HG03097 (cell line): Measurements from ENCODE around the gene PEX7.
"Not testable (repeated sequence)": the region's sequence is repeated elsewhere in the genome, so short reads cannot be mapped to it uniquely, and the experiment has no call there.

Experiments
- ATAC-seq: cut with Tn5 transposase; IDR thresholded peaks from one replicate; pipeline ENCODE4 v1.9.1; 2021; ENCODE audit not compliant: unreplicated experiment, low FRiP score

Gene PEX7, protein sequence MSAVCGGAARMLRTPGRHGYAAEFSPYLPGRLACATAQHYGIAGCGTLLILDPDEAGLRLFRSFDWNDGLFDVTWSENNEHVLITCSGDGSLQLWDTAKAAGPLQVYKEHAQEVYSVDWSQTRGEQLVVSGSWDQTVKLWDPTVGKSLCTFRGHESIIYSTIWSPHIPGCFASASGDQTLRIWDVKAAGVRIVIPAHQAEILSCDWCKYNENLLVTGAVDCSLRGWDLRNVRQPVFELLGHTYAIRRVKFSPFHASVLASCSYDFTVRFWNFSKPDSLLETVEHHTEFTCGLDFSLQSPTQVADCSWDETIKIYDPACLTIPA

DNA sequence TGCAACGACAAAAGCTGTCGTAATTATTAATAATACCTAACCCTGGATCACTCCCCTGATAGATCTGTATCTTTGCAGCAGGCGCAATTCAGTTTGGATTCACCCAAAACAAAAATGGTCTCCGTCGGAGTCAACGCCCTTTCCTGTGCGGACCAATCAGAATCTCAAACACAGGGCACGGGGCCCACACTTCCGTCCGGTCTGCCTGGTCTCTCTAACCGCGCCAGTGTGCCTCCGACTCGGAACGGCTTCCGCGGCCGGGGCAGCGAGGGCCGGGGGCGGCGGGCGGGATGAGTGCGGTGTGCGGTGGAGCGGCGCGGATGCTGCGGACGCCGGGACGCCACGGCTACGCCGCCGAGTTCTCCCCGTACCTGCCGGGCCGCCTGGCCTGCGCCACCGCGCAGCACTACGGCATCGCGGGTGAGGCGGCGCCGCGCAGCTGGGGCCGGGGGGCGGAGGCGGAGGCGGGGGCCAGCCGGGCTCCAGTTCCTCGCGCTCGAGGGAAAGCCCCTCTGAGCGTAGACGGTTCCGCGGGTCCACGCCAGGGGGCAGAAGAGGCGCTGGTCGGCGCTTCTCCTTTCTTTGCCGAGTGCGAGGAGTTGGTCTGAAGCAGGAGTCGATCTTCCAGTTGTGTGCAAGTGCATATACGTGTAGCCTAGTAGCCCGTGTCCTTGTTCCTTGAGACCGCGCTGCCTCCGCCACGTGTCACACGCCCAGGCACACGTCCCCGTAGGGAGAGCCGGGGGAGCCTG, at the start of gene PEX7:
Gene PEX7 (plus strand): TSS at position 217 of the 752 bp plus-strand sequence. CDS start 74 bp downstream, at position 291.
- peak; percentile 94 for ATAC-seq

DNA sequence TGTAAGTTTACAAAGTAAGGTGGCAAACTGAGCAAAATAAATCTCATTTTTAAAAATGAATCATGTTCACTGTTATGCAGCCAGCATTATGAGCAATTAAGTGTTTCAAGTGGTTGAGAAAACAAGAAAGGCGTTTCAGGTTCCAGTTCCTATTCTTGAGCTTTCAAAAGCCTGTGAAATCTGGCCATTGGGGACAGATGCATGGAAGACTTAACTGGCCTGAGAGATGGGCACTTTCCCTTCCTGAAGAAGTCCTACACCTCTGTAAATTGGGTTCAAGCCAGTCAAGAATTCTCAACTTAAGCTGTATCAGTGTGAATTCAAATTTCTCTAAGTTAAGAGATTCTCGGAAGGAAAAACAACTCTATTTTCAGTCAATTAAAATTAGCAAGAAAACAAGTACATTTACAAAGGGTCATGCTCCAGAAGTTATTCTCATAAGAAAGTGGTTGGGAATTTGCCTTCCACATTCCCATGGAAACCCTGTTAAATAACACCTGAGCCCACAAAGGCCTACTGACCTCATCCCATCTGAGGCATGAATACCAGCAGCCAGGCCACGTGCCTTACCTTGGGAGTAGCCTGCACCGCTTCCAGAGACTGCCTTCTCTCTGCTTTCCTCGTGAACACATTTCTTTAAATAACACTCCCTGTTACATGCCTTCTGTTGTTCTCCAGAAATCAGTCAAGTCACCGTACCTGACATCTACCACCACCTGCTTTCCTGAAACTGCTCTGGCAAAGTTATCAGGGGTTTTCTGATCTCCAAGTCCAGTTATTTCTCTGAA, 49.5 kb upstream of the PEX7 start:
- ATAC-seq = peak; percentile 70

DNA sequence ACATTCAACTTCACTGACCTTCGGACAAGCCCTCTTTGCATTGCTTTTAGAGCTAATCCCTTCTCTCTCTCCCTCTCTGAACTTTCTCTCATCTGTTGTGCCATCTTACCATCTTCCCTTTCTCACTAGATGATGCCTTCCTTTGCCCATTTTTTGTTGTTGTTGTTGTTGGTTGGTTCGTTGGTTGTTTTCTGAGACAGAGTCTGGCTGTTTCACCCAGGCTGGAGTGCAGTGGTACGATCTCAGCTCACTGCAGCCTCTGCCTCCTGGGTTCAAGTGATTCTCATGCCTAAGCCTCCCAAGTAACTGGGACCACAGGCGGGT, 49.0 kb upstream of the PEX7 start:
- no peak for ATAC-seq

DNA sequence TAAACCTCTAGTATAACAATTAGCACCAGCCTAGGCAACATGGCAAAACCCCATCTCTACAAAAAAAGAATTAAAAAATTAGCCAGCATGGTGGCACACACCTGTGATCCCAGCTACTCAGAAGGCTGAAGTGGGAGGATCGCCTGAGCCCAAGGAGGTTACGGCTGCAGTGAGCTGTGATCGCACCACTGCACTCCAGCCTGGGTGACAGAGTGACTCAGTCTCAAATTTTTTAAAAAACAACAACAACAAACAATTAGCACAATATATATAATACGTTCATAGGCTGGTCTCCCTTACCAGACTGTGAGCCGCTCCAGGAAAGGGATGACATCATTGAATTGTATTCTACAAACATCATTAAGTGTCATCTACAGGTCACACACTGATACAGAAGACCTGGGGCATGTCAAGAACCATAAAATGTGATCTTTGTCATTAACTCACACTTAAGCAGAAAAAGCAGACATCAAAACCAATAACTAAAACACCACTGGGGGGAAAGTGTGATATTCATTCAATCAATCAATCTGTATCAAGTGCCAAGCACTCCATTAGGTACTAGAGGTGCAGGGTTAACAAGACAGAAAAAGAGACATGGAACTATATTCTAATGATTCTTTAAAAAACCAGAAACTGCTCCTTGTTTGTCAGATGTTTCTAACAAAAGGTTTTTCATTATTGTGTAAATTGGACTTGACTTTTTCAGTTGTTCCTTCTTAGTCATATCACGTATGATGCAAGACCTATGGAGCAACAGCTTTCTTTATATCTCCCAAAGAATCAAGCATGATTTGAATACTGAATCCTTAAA, 48.0 kb upstream of the PEX7 start:
- ATAC-seq = no peak

DNA sequence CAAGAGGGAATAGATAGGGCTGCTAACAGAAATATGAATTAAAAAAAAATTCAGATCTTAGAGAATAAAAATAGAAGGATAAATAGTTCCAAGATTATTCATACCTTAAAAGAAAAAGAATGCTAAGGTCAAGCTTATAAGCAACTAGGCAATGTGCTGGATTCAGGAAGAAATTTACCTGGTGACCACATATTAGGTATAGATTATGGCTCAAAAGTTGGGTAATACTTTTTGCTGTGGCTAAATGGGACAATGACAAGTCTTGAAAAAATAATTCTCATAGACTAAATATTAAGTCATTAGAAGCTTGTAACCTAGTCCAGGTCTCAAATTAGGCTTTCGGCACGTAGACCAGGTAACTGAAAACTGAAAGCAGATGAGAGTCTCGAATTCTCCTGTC, 47.3 kb upstream of the PEX7 start:
- no peak for ATAC-seq

DNA sequence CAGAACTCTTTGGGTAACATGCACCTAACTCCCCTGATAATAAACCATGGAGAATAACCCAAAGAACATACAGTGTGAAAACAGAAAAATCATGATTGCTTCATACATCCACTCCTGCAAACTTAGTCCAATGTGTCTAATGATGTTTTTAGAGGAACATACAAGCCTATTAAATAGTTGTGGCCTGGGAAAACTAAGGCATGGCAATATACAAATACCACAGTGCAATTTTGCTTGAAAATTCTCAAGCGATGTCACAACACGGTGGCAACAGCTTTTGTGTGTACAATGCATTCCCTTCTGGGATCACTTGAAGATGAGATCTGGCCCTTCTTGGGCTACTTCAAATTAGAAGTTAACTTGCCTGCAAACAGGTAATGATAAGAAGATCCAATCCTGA, 46.8 kb upstream of the PEX7 start:
- ATAC-seq = no peak

DNA sequence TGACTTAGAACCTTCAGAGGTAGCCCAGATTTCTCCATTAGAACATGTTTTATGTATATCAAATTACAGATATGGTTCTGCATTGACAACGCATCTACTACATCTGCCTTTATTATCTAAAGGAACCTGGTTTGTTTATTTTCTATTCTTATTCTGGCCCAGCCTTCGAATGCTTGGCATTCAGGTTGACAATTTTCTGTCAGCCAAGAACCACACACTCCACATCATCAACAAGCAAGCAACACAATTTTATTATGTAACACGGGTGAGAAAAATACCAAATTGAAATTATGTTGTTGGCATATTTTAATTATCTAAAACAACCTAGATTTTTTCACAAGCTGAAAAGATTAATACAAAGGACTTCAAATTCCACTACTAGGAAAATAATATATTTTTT, 44.7 kb upstream of the PEX7 start:
- no peak for ATAC-seq

DNA sequence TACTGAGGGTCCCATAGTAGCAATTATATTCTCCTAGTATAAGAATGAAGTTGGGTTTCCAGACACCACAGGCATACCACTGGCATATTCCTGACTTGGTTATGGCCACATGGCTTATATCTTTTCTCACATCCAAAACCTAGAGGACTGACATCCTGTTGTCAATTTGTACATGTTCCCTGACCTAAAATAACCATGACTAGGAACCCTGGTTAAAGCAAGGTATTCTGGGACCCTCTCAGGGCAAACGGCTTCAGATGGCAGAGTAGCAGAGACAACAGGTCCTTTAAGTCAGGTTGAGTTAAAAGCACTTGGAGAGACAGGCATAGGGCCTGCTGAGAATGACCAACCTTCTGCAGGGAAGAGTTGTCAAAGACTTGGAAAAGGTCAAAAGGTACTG, 42.7 kb upstream of the PEX7 start:
- no peak for ATAC-seq

DNA sequence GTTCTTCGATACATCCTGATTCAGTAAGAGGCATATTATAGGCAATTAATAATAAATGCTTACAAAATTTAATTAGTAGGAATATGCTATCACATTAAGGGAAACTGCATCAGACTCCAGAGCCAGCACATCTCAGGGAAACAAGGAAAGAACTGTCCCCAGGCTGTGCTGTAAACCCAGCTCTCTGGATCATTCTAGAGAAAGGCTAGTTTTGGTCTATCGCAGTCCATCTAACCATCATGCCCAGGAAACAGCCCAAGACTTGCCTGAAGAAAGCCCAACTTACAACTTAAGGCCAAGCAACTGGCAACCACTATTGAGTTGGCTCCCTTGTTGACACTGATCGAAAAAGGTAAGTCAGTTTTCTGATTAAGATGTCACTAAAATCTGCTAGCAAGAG, 41.4 kb upstream of the PEX7 start:
- no peak for ATAC-seq

DNA sequence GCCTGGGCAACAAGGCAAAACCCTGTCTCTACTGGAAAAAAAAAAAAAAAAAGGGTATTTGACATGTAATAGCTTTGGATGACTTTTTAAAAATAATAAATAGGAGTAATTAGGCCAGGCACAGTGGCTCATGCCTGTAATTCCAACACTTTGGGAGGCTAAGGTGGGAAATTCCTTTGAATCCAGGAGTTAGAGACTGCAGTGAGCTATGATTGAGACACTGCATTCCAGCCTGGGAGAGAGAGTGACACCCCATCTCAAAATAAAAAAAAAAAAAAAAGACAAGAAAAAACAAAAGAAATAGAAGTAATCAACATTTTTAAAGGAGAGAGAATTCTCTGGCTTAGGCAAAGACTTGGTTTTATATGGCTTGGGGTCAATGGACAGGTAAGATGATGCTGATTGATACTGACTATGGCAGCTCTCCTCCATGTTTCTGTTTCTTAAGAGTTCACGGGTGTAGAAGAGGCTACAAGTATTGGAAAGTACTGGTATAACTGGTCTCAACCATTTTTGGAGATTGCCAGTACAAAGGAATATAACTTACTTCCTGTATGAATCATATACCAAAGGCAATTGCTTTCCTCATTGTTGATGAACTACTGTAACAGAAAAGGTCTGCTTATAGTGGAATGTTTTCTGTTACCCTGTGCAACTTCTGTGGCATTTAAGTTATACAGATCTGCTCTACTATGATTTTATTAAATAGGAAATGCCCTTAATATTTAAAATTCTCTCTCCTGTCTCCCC, 40.2 kb upstream of the PEX7 start:
- ATAC-seq = no peak

DNA sequence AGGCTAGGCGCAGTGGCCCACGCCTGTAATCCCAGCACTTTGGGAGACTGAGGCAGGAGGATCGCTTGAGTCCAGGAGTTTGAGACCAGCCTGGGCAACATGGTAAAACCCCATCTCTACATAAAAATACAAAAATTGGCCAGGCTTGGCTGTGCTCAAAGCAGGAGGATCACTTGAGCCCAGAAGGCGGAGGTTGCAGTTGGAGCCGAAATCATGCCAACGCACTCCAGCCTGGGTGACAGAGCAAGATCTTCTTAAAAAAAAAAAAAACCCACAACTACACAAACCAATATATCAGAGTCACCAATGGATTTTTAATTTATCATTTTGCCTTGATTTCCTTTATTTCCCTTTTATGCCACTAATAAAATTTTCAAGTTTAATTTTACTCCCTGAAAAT, 39.4 kb upstream of the PEX7 start:
- ATAC-seq = no peak

DNA sequence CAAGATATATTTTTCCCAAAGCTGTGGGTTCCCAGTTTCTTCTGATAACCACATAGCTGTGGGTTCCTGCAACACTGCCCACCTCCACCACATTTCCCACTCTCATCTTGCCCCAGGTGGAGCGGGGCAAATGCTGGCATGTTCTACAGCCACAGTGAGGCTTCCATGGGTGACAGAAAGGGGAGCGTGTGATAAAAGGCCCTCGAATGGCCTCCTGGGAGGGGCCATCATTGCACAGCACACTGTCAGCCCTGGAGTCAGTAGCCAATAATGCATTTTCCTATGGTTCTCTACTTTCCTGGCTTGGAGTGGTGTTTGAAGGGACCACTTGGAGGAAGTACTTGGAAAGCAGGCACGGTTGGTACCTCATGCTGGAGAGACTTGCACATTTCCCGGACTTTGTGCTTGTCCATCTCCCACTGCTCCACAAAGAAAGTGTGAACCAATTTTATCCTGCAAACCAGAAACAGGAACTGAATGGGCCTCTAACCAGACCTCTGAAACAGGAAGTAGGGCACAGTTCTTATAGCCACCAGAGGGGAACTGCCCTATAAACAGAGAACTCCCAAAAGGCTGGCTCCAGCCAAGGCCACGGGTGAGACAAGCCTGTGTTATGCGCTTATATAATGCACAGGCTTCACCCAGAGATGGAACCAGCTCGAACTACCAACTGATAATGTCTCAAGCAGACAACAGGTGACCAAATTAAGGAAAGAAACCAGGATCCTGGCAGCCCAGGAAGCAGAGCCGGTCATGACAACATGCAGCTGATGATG, 38.7 kb upstream of the PEX7 start:
- peak; percentile 58 for ATAC-seq

DNA sequence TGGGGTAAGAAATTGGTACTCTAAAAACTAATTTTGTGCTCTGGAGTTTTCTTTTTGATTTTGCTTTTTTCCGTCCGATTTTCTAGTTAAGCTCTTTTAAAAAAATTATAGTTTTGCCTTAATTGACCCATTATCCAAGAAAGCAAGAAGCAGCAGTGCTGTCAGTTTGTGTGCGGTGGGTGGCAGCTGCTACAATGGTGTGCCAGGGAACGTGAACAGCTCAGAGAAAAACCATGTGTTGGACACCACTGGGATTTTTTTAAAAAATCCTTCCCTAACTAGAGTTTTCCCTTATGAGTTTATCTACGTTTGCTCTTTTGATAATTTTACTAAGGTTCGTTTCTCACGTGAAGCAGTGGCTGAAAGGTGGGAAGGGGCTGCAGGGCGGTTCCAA, 38.1 kb upstream of the PEX7 start:
- no peak for ATAC-seq

DNA sequence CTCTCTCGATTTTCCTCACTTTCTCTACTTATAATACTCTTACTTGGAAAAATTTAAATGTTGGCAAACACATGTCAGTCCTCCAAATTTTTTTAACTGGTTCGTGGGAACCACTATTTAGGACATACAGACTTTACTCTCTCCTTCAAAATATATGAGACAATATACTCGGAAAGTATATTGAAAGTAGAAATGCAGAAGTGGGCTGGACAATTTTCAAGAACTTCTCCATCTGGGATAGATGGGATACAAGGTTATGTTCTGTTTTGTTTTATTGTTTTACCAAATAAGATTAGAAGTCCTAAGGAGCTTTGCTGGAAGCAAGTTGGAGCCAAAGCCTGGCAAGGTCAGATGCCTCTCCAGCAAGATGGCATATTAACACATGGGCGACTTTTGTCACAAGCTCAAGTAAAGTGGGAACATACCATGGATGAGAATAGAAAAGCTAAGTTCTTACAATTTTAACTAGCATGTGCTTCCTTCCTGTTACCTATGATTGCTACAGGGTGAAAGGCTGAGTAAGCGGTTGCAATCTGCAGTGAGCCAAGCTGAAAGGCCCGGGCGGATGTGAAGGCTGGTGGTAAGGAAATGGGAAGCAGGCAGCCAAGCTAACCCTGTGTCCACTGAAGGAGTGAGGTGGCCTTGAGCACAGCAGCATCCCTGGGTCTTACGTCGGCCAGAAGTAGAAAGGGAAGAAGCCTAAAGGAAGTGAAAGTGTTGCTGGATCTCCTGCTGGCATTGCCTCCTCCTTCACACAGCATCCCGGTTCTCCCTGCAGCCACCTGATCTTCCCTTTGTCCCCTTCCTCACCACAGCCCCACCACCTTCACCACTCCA, 37.3 kb upstream of the PEX7 start:
- peak; percentile 33 for ATAC-seq

DNA sequence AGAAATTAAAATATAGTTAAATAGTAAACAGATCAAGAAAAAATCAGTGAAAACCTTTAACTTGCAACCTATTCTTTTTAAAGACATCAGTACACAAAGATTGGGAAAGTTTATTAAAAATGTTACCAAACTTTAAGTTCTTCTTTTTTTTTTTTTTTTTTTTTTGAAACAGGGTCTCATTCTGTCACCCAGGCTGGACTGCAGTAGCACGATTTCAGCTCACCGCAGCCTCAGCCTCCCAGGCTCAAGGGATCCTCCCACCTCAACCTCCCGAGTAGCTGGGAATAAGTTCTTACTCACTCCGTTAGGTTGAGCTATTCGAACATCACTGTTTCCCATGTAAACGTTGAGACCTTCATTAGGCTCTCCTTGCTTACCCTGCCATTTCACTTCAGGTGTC, 35.7 kb upstream of the PEX7 start:
- no peak for ATAC-seq

DNA sequence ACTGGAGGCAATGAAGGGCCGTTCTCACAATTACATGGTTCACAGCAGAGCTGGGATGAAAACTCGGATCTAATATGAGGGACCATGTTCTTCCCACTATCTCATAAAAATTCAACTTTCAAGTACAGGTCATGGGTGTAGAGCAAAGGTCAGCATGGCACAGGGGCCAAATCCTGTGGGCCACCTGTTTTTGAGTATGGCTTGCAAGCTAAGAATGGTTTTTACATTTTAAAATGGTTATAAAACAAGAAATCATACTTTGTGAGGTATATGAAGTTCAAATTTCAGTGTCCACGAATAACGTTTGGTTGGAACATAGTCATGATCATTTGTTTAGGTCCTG, 34.7 kb upstream of the PEX7 start:
- ATAC-seq = no peak

DNA sequence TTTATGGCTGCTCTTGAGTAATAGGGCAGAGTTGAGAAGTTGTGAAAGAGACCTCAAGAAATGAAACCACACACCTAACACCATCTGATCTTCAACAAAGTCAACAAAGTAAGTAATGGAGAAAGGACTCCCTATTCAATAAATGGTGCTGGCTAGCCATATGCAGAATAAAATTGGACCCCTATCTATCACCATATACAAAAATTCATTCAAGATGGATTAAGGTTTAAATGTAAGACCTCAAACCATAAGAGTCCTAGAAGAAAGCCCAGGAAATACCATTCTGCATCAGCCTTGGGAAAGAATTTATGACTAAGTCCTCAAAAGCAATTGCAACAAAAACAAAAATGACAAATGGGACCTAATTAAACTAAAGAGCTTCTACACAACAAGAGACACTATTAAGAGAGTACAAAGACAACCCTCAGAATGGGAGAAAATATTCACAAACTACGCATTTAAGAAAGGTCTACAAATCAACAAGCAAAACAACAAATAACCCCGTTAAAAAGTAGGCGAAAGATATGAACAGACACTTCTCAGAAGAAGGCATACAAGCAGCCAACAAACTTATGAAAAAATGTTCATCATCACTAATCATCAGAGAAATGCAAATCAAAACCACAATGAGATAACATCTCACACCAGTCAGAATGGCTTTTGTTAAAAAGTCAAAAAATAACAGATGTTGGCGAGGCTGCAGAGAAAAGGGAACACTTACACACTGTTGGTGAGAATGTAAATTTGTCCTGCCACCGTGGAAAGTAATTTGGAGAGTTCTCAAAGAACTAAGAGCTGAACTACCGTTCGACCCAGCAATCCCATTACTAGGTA, 34.1 kb upstream of the PEX7 start:
- no peak for ATAC-seq

DNA sequence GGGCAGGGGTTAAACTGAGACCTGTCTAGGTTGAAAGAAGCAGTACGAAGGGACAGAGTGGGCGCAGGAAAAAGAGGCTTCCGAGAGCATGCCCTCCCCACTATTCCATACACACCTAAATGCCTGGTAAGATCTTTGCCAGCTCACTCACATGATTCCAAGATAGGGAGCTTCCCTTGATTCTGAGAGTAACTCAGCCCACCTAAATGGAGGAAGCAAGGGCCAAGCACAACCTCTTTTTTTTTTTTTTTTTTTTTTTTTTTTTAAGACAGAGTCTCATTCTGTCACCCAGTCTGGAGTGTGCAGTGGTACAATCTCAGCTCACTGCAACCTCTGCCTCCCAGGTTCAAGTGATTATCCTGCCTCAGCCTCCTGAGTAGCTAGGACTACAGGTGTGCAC, 33.0 kb upstream of the PEX7 start:
- not testable (repeated sequence) for ATAC-seq
